ENCODE data around the gene GPR132.

- TF ChIP-seq CTCF (IDR thresholded peaks at IDR 0.05; ENCODE audit: low read length) (no peak), EZH2 (IDR thresholded peaks at IDR 0.05; ENCODE audit: borderline replicate concordance, low read length) (no peak)
Observed at GRCh38 chr14:105076296-105076804, 11.1 kb upstream of the GPR132 start.

All from OCI-LY1 (cell line).